ENCODE measurements around the gene TMPO. TPM values are rescaled to one million over a fixed set of nuclear protein-coding genes. Genes with fewer than 3 reads are reported as not detected.
A peak's percentile ranks its signal among the peaks of the same experiment; 100 is the strongest.

TMPO gene
- polyA plus RNA-seq, 3 donors = 35.7 to 67.3 (median 52.1) TPM

DNA sequence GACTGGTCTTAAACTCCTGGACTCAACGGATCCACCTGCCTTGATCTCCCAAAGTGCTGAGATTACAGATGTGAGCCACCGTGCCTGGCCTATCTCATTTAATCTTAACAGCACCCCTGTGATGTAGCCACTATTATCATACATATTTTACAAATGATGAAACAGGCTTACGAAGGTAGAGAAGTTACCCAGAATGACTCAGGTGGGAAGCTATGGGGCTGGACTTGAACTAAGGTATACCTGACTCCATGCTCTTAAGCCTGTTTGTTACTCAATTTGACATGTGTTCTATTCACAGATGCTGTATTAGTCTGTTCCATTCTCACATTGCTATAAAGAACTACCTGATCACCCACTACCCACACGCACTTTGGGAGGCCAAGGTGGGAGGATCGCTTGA is 36.8 kb upstream of the TMPO start:
- H4K20me1 ChIP-seq (ENCODE audit: insufficient read depth, low read length) = no peaks in the 10 kb centered on the region
- DNase-seq = no peak
- Mint-ChIP-seq H3K4me1 (peaks cover 8% of the 10 kb centered on the region), H3K27me3 (ENCODE audit: low read depth in 3 of 3) (peaks cover 0 to 2% (median 1%) of the 10 kb centered on the region in 3 donors), H3K36me3 (peaks cover 0 to 11% of the 10 kb centered on the region in 2 donors), H3K27ac (peak overlapping the region in 2 of 7 donors; percentile 54 to 60), H3K9me3 (peaks cover 15 to 28% (median 22%) of the 10 kb centered on the region in 7 donors), H3K4me3 (no peak overlapping the region)
- no peaks in the 10 kb centered on the region for H3K27me3 ChIP-seq (ENCODE audit: control insufficient read depth in 2 of 2, insufficient read depth in 2 of 2, low read length in 2 of 2)
- H3K9me3 ChIP-seq (replicated peaks in 1 of 2; ENCODE audit: control insufficient read depth in 1 of 2, insufficient read depth in 1 of 2, low read length in 2 of 2) = peaks cover 10 to 15% of the 10 kb centered on the region in 2 donors
- H3K79me2 ChIP-seq (ENCODE audit: insufficient read depth, low read length) = no peaks in the 10 kb centered on the region
- H3K27ac ChIP-seq (ENCODE audit: low read depth in 1 of 2, low read length in 2 of 2) = no peak overlapping the region
- no peak overlapping the region for H3K4me3 ChIP-seq (replicated peaks in 1 of 3; ENCODE audit: low read depth in 2 of 3, low read length in 3 of 3)
- no peak overlapping the region for H2AFZ ChIP-seq (ENCODE audit: insufficient read depth, low read depth, low read length, poor library complexity, severe bottlenecking)
- H3K4me2 ChIP-seq (replicated peaks; ENCODE audit: extremely low read depth, low read length, poor library complexity, severe bottlenecking) = no peak overlapping the region
- H3K9ac ChIP-seq (ENCODE audit: insufficient read depth, low read length, poor library complexity, severe bottlenecking) = no peak overlapping the region
- 100% methylated on average over 2 of the region's 5 CpGs for WGBS (ENCODE audit: insufficient coverage)
- TF ChIP-seq, protein P1, sequence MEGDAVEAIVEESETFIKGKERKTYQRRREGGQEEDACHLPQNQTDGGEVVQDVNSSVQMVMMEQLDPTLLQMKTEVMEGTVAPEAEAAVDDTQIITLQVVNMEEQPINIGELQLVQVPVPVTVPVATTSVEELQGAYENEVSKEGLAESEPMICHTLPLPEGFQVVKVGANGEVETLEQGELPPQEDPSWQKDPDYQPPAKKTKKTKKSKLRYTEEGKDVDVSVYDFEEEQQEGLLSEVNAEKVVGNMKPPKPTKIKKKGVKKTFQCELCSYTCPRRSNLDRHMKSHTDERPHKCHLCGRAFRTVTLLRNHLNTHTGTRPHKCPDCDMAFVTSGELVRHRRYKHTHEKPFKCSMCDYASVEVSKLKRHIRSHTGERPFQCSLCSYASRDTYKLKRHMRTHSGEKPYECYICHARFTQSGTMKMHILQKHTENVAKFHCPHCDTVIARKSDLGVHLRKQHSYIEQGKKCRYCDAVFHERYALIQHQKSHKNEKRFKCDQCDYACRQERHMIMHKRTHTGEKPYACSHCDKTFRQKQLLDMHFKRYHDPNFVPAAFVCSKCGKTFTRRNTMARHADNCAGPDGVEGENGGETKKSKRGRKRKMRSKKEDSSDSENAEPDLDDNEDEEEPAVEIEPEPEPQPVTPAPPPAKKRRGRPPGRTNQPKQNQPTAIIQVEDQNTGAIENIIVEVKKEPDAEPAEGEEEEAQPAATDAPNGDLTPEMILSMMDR (IDR thresholded peaks at IDR 0.05) = no peak
- intact Hi-C loops (cut with micrococcal nuclease) = no loop called here
- H3K36me3 ChIP-seq (replicated peaks in 1 of 2; ENCODE audit: control insufficient read depth in 1 of 2, insufficient read depth in 2 of 2, low read length in 2 of 2) = no peaks in the 10 kb centered on the region
- peaks cover 0 to 6% of the 10 kb centered on the region in 2 donors for H3K4me1 ChIP-seq (ENCODE audit: control insufficient read depth in 1 of 2, insufficient read depth in 2 of 2, low read length in 2 of 2)

DNA sequence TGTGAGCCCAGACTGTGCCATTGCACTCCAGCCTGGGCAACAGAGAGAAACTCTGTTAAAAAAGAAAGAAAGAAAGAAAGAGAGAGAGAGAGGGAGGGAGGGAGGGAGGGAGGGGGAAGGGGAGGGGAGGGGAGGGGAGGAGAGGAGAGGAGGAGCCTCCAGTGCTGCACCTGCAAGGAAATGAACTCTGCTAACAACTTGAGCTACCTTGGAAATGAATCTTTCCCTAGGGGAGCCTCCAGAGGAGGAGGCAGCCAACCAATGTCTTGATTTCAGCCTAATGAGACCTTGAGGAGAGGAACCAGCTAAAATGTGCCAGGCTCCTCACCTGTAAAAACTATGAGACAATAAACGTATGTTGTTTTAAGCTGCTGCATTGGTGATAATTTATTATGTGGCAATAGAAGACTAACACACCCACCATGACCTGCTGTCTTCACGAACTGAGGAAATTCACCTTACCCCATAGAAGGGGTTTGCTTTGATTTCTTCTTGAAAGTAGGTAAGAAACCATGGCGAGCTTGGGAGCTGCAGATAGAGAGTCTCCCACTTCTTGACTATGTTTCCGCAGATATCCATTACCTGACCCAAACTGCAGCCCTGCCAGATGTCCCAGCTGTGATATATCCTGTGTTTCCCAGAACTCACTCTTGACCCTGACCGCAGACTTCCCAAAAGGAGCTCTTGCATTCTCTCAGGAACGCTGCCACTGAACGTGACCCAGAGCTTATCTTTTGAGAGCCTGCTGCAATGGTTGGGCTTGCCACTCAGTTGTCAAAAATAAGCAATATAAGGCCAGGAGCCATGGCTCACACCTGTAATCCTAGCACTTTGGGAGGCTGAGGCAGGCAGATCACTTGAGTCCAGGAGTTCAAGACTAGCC is 31.5 kb upstream of the TMPO start:
- no peak overlapping the region for H3K4me3 Mint-ChIP-seq
- H2AFZ ChIP-seq (ENCODE audit: insufficient read depth, low read depth, low read length, poor library complexity, severe bottlenecking) = no peak overlapping the region
- no peak overlapping the region for H3K9ac ChIP-seq (ENCODE audit: insufficient read depth, low read length, poor library complexity, severe bottlenecking)
- intact Hi-C loops (cut with micrococcal nuclease) = no loop called here
- no peak overlapping the region for H3K27ac ChIP-seq (ENCODE audit: low read depth in 1 of 2, low read length in 2 of 2)
- H3K9me3 ChIP-seq (replicated peaks in 1 of 2; ENCODE audit: control insufficient read depth in 1 of 2, insufficient read depth in 1 of 2, low read length in 2 of 2) = peaks cover 2 to 3% of the 10 kb centered on the region in 2 donors
- no peak overlapping the region for H3K4me3 ChIP-seq (replicated peaks in 1 of 3; ENCODE audit: low read depth in 2 of 3, low read length in 3 of 3)
- no peaks in the 10 kb centered on the region for H4K20me1 ChIP-seq (ENCODE audit: insufficient read depth, low read length)
- H3K9me3 Mint-ChIP-seq = peaks cover 3 to 17% (median 9%) of the 10 kb centered on the region in 7 donors
- H3K4me1 Mint-ChIP-seq = peaks cover 8% of the 10 kb centered on the region
- H3K27me3 Mint-ChIP-seq (ENCODE audit: low read depth in 3 of 3) = peaks cover 0 to 5% (median 1%) of the 10 kb centered on the region in 3 donors
- no peak overlapping the region for H3K4me2 ChIP-seq (replicated peaks; ENCODE audit: extremely low read depth, low read length, poor library complexity, severe bottlenecking)
- WGBS (ENCODE audit: insufficient coverage) = 100% methylated on average over 5 of the region's 7 CpGs
- no peaks in the 10 kb centered on the region for H3K36me3 ChIP-seq (replicated peaks in 1 of 2; ENCODE audit: control insufficient read depth in 1 of 2, insufficient read depth in 2 of 2, low read length in 2 of 2)
- no peaks in the 10 kb centered on the region for H3K36me3 Mint-ChIP-seq
- H3K79me2 ChIP-seq (ENCODE audit: insufficient read depth, low read length) = no peaks in the 10 kb centered on the region
- TF ChIP-seq, protein P1 (IDR thresholded peaks at IDR 0.05) = no peak
- H3K27ac Mint-ChIP-seq = peak overlapping the region in 1 of 7 donors; percentile 3
- H3K27me3 ChIP-seq (ENCODE audit: control insufficient read depth in 2 of 2, insufficient read depth in 2 of 2, low read length in 2 of 2) = no peaks in the 10 kb centered on the region
- H3K4me1 ChIP-seq (ENCODE audit: control insufficient read depth in 1 of 2, insufficient read depth in 2 of 2, low read length in 2 of 2) = peaks cover 0 to 6% of the 10 kb centered on the region in 2 donors
- DNase-seq = no peak

Data from CD14-positive monocyte (primary cell).